Activated naive CD4-positive, alpha-beta T cell treated with anti-CD3 and anti-CD28 coated beads, Interleukin-2, amount 10 ng/mL, durations not matched to agents 7 days and 5 days (primary cell): ENCODE data around the gene TBX4.
"Not testable (repeated sequence)": the region's sequence is repeated elsewhere in the genome, so short reads cannot be mapped to it uniquely, and the experiment has no call there.

ENCODE experiments used
- CTCF ChIA-PET: fragments of 350-600 bp; sonication (Branson Sonifier 250); formaldehyde crosslinking; loops from one replicate; lab custom pipeline; 2021; ENCODE audit warnings: antibody characterized with exemption; lab: Charles Lee
- DNase-seq: peaks from one replicate; pipeline ENCODE4 v3.0.0-alpha.2; 2020
- H3K27ac Mint-ChIP-seq: one replicate; pipeline ENCODE4 v1.8.0; 2021; ENCODE audit warnings: mild to moderate bottlenecking, moderate library complexity, mixed read lengths
- H3K27me3 Mint-ChIP-seq: one replicate; pipeline ENCODE4 v1.8.0; 2021; ENCODE audit warnings: mild to moderate bottlenecking, mixed read lengths
- H3K36me3 Mint-ChIP-seq: one replicate; pipeline ENCODE4 v1.8.0; 2021; ENCODE audit warnings: mixed read lengths
- H3K4me1 Mint-ChIP-seq: one replicate; pipeline ENCODE4 v1.8.0; 2021; ENCODE audit warnings: mixed read lengths
- H3K4me3 Mint-ChIP-seq: one replicate; pipeline ENCODE4 v1.8.0; 2021; ENCODE audit warnings: mild to moderate bottlenecking, moderate library complexity, mixed read lengths
- H3K9me3 Mint-ChIP-seq: one replicate; pipeline ENCODE4 v1.8.0; 2021; ENCODE audit warnings: mixed read lengths

Gene TBX4

GRCh38 chr17:61520897-61521296 lies 68.7 kb downstream of the TBX4 start:
- no peaks in the 10 kb centered on the region for H3K9me3 Mint-ChIP-seq
- DNase-seq, result no peak
- no peaks in the 10 kb centered on the region for H3K4me1 Mint-ChIP-seq
- H3K27ac Mint-ChIP-seq, result no peak overlapping the region
- CTCF ChIA-PET, result no interaction called here
- H3K4me3 Mint-ChIP-seq, result no peak overlapping the region
- H3K36me3 Mint-ChIP-seq, result no peaks in the 10 kb centered on the region
- H3K27me3 Mint-ChIP-seq, result peaks cover 25% of the 10 kb centered on the region

- no peaks in the 10 kb centered on the region for H3K4me1 Mint-ChIP-seq
- H3K4me3 Mint-ChIP-seq, result no peak overlapping the region
- CTCF ChIA-PET, result no interaction called here
- H3K36me3 Mint-ChIP-seq, result no peaks in the 10 kb centered on the region
- peaks cover 27% of the 10 kb centered on the region for H3K27me3 Mint-ChIP-seq
- no peak for DNase-seq
- no peaks in the 10 kb centered on the region for H3K9me3 Mint-ChIP-seq
- H3K27ac Mint-ChIP-seq, result no peak overlapping the region
Observed at GRCh38 chr17:61522088-61522487, 69.9 kb downstream of the TBX4 start.

- CTCF ChIA-PET, result interaction anchor here (0.9 to 1.6 kb wide), 2 partner anchors 10 to 29 kb away, joined by 3 to 5 read pairs; no protein-coding TSS in a partner anchor
- Mint-ChIP-seq H3K4me3 (no peak overlapping the region), H3K4me1 (no peaks in the 10 kb centered on the region), H3K36me3 (no peaks in the 10 kb centered on the region), H3K9me3 (no peaks in the 10 kb centered on the region), H3K27me3 (peaks cover 24% of the 10 kb centered on the region), H3K27ac (no peak overlapping the region)
- DNase-seq, result no peak
Observed at GRCh38 chr17:61524319-61524718, 72.1 kb downstream of the TBX4 start.

GRCh38 chr17:61527441-61527840 lies 75.2 kb downstream of the TBX4 start:
- H3K4me1 Mint-ChIP-seq, H3K4me3 Mint-ChIP-seq, H3K27ac Mint-ChIP-seq, H3K36me3 Mint-ChIP-seq, DNase-seq, CTCF ChIA-PET, H3K9me3 Mint-ChIP-seq: not testable (repeated sequence)
- H3K27me3 Mint-ChIP-seq, result peaks cover 23% of the 10 kb centered on the region

- DNase-seq, result no peak
- no peak overlapping the region for H3K27ac Mint-ChIP-seq
- CTCF ChIA-PET, result no interaction called here
- no peak overlapping the region for H3K4me3 Mint-ChIP-seq
- H3K36me3 Mint-ChIP-seq, result no peaks in the 10 kb centered on the region
- no peaks in the 10 kb centered on the region for H3K9me3 Mint-ChIP-seq
- no peaks in the 10 kb centered on the region for H3K4me1 Mint-ChIP-seq
- peaks cover 22% of the 10 kb centered on the region for H3K27me3 Mint-ChIP-seq
Observed at GRCh38 chr17:61528171-61528570, 75.9 kb downstream of the TBX4 start.

GRCh38 chr17:61531223-61531622 lies 79.0 kb downstream of the TBX4 start:
- no peaks in the 10 kb centered on the region for H3K9me3 Mint-ChIP-seq
- no peak overlapping the region for H3K27ac Mint-ChIP-seq
- H3K27me3 Mint-ChIP-seq, result peaks cover 8% of the 10 kb centered on the region
- DNase-seq, result no peak
- peaks cover under 1% of the 10 kb centered on the region for H3K4me1 Mint-ChIP-seq
- CTCF ChIA-PET, result no interaction called here
- no peaks in the 10 kb centered on the region for H3K36me3 Mint-ChIP-seq
- H3K4me3 Mint-ChIP-seq, result no peak overlapping the region

GRCh38 chr17:61532826-61533225 lies 80.6 kb downstream of the TBX4 start:
- H3K27me3 Mint-ChIP-seq, result peaks cover 8% of the 10 kb centered on the region
- H3K9me3 Mint-ChIP-seq, result no peaks in the 10 kb centered on the region
- no peak overlapping the region for H3K4me3 Mint-ChIP-seq
- no peak for DNase-seq
- H3K36me3 Mint-ChIP-seq, result no peaks in the 10 kb centered on the region
- CTCF ChIA-PET, result no interaction called here
- H3K27ac Mint-ChIP-seq, result no peak overlapping the region
- peaks cover 3% of the 10 kb centered on the region for H3K4me1 Mint-ChIP-seq

GRCh38 chr17:61533797-61534196 lies 81.6 kb downstream of the TBX4 start:
- Mint-ChIP-seq H3K36me3 (no peaks in the 10 kb centered on the region), H3K27ac (no peak overlapping the region), H3K4me3 (no peak overlapping the region), H3K9me3 (no peaks in the 10 kb centered on the region), H3K27me3 (peaks cover 8% of the 10 kb centered on the region), H3K4me1 (peaks cover 3% of the 10 kb centered on the region)
- DNase-seq, result no peak
- CTCF ChIA-PET, result interaction anchor here (1.5 kb wide), 1 partner anchor 9 kb away, joined by 5 read pairs; no protein-coding TSS in a partner anchor

- Mint-ChIP-seq H3K4me3 (no peak overlapping the region), H3K36me3 (no peaks in the 10 kb centered on the region), H3K27me3 (peaks cover 8% of the 10 kb centered on the region), H3K9me3 (no peaks in the 10 kb centered on the region), H3K4me1 (peaks cover 3% of the 10 kb centered on the region), H3K27ac (no peak overlapping the region)
- CTCF ChIA-PET, result interaction anchor here (1.5 kb wide), 1 partner anchor 10 kb away, joined by 5 read pairs; no protein-coding TSS in a partner anchor
- no peak for DNase-seq
Observed at GRCh38 chr17:61534414-61534813, 82.2 kb downstream of the TBX4 start.
